T-helper 2 cell treated with Interferon-gamma antibody and Interleukin-4, amounts not matched to agents 100 ng/mL and 5 ng/mL, for 36 hours (primary cell): Measurements from ENCODE around the gene CAGE1. TPM values are rescaled to one million over a fixed set of nuclear protein-coding genes. Genes with fewer than 3 reads are reported as not detected.
"Not testable (repeated sequence)": the region's sequence is repeated elsewhere in the genome, so short reads cannot be mapped to it uniquely, and the experiment has no call there.

Source experiments
- intact Hi-C: fragments of 100-400 bp; cut with micrococcal nuclease; formaldehyde crosslinking; loops from one replicate; pipeline ENCODE4 v1.15.1; 2023
- total RNA-seq: library from RNA; stranded (reverse); gene quantifications from 2 replicates; pipeline ENCODE4 v1.2.3, GENCODE V29; 2022

The CAGE1 gene
- total RNA-seq, 1 donor from 2014 or later, result not detected

- intact Hi-C loops, result no loop called here
These were observed 48.3 kb downstream of the CAGE1 start for GRCh38 chr6:7341271-7341670.

- intact Hi-C loops, result not testable (repeated sequence)
These were observed 50.4 kb downstream of the CAGE1 start for GRCh38 chr6:7339007-7339732.

- intact Hi-C loops, result no loop called here
These were observed 51.5 kb downstream of the CAGE1 start for GRCh38 chr6:7338031-7338430.

GRCh38 chr6:7335519-7335918 lies 54.0 kb downstream of the CAGE1 start:
- intact Hi-C loops, result no loop called here

- intact Hi-C loops, result no loop called here
These were observed 54.9 kb downstream of the CAGE1 start for GRCh38 chr6:7334685-7335084.

GRCh38 chr6:7332090-7332745 lies 57.3 kb downstream of the CAGE1 start:
- intact Hi-C loops, result no loop called here

- intact Hi-C loops, result no loop called here
These were observed 58.1 kb downstream of the CAGE1 start for GRCh38 chr6:7331452-7331851.

GRCh38 chr6:7328243-7328642 lies 61.3 kb downstream of the CAGE1 start:
- intact Hi-C loops, result no loop called here

GRCh38 chr6:7325750-7326149 lies 63.8 kb downstream of the CAGE1 start:
- intact Hi-C loops, result no loop called here

GRCh38 chr6:7324520-7324919 lies 65.0 kb downstream of the CAGE1 start:
- intact Hi-C loops, result no loop called here

GRCh38 chr6:7323074-7323473 lies 66.5 kb downstream of the CAGE1 start:
- intact Hi-C loops, result no loop called here

GRCh38 chr6:7321866-7322265 lies 67.7 kb downstream of the CAGE1 start:
- intact Hi-C loops, result not testable (repeated sequence)

- intact Hi-C loops, result not testable (repeated sequence)
These were observed 70.1 kb downstream of the CAGE1 start for GRCh38 chr6:7319406-7319805.

- intact Hi-C loops, result no loop called here
These were observed 72.0 kb downstream of the CAGE1 start for GRCh38 chr6:7317538-7317937.

GRCh38 chr6:7316658-7317533 lies 72.6 kb downstream of the CAGE1 start:
- intact Hi-C loops, result no loop called here

- intact Hi-C loops, result no loop called here
These were observed 73.6 kb downstream of the CAGE1 start for GRCh38 chr6:7315948-7316365.

- intact Hi-C loops, result not testable (repeated sequence)
These were observed 74.2 kb downstream of the CAGE1 start for GRCh38 chr6:7315087-7315947.

- intact Hi-C loops, result loop anchor here (5.0 kb wide), 1 partner anchor 657 kb away; no protein-coding TSS in a partner anchor
These were observed 75.1 kb downstream of the CAGE1 start for GRCh38 chr6:7314414-7314813.

- intact Hi-C loops, result loop anchor here (1.0 to 5.0 kb wide), 6 partner anchors 76 to 751 kb away; partner anchors contain the start of genes BLOC1S5, CAGE1, RIOK1 and RREB1
These were observed 75.9 kb downstream of the CAGE1 start for GRCh38 chr6:7313505-7314165.
